ENCODE measurements around the gene MGMT.

The MGMT gene

GRCh38 chr10:129542589-129542988, 75.5 kb downstream of the MGMT start:
- DNase-seq (ENCODE audit: low read depth in 2 of 2), result no peak

GRCh38 chr10:129544205-129545202, 77.5 kb downstream of the MGMT start:
- DNase-seq (ENCODE audit: low read depth in 2 of 2), result no peak

GRCh38 chr10:129545261-129545660, 78.2 kb downstream of the MGMT start:
- DNase-seq (ENCODE audit: low read depth in 2 of 2), result no peak

- no peak for DNase-seq (ENCODE audit: low read depth in 2 of 2)
These were observed 79.1 kb downstream of the MGMT start for GRCh38 chr10:129546106-129546505.

DNA sequence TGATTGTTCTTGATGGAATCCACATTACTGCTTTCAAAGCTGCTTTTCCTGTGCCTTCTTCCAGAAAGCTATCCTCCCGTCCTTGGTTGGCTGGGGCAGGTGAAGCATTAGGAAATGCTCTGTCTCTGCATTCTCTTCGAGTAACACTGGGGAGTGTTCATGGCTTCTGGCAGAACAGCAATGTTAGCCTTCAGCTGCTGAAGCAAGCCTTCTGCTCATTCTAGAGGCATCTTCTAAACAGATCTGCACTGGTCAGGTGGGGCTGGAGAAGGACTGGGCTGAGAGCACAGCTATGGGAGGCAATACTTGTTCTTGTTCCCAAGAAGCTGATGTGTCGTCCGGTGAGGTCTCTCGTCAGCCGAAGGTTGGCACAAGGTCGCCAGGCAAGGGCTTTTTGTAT, 80.6 kb downstream of the MGMT start:
- DNase-seq (ENCODE audit: low read depth in 2 of 2), result no peak

DNA sequence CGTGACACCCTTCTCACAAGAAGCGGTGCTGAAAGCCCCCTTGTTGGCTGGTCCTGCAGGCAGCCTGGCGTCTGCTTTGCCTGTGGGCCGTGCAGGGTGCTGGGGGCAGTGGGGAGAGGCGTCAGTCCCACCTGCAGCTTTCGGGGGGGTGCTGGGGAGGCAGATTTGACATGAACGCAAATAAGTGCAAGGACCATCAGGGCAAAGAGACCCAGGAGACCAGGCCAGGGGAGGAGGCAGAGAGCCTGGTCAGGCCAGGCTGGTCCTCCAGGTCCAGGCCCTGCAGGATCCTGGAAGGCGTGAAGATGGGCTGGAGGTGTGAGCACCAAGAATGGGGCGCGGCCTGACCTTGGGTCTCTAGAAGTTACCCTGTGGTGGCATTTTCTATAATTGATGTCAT, 81.6 kb downstream of the MGMT start:
- DNase-seq (ENCODE audit: low read depth in 2 of 2), result no peak

DNA sequence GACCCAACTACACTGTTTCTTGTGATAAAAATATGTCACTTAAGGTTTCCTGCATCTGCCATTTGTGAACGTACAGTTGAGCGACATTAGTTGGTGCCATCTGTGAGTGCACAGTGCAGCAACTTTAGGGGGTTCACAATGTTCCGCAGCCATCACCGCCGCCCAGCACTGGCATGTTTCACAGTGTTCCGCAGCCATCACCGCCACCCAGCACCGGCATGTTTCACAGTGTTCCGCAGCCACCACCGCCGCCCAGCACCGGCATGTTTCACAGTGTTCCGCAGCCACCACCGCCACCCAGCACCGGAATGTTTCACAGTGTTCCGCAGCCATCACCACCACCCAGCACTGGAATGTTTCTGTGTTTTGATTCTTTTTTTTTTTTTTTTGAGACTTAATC, 83.0 kb downstream of the MGMT start:
- DNase-seq (ENCODE audit: low read depth in 2 of 2), result no peak

- DNase-seq (ENCODE audit: low read depth in 2 of 2), result no peak
These were observed 83.6 kb downstream of the MGMT start for GRCh38 chr10:129550658-129551057.

GRCh38 chr10:129552119-129552518, 85.1 kb downstream of the MGMT start:
- DNase-seq (ENCODE audit: low read depth in 2 of 2), result no peak

DNA sequence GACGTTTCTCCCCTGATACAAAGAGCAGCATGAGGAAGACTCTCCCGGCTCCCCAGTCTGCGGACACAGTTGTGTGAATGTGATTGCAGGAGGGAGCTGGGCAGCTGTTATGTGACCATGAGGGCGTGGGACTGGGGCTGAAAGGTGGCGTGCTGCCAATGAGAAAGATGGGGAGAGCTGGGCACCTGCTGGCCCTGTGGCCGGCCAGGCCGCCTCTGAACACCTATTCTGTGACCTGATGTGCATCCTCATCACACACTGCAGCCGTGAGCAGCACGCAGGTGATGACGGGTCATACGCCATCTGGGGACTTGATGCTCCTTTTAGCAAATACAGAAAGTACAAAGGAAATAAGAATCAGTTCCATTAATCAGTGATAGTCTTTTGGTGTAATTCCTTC, 86.9 kb downstream of the MGMT start:
- DNase-seq (ENCODE audit: low read depth in 2 of 2), result no peak

- DNase-seq (ENCODE audit: low read depth in 2 of 2), result no peak
These were observed 89.3 kb downstream of the MGMT start for GRCh38 chr10:129556316-129556715.

GRCh38 chr10:129560361-129560760, 93.3 kb downstream of the MGMT start:
- no peak for DNase-seq (ENCODE audit: low read depth in 2 of 2)

DNA sequence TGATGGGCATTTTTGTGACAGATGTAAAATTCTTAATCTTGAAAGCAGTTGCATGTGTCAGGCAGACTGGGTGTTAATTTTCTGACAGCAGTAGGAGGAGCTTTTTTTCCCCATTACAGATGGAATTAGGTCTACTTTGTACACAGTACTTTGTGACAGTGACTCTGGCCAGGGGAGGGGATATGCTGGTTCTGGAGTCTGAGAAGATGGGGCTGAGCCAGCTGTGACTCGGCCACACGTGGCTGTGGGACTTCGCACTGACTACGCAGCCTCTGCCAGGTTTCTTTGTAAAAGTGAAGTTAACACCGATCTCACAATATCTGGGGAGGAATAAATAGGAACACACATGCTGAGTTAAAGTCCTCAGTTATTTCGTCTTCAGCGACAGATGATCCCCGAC, 95.4 kb downstream of the MGMT start:
- DNase-seq (ENCODE audit: low read depth in 2 of 2), result no peak

DNA sequence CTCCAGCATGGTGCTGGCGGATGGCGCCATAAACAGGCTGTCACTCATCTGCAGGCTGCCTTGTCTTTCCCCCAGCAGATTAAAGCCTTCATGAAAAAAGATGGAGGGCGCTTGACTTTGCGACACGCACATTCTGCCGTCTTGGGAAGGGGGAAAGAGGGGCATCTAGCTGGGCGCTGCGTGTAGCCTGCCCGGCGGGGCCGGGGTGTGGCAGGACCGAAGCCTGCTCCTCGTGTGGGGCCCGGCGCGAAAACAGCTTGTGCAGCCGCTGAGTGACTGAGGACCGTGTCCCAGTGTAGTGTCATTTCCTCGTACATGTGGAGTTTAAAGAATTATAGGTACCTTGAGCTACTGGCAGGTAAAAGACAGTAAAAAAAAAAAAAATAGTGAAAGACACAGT, 97.9 kb downstream of the MGMT start:
- DNase-seq (ENCODE audit: low read depth in 2 of 2), result no peak

GRCh38 chr10:129568583-129569344, 101.7 kb downstream of the MGMT start:
- DNase-seq (ENCODE audit: low read depth in 2 of 2), result no peak

DNA sequence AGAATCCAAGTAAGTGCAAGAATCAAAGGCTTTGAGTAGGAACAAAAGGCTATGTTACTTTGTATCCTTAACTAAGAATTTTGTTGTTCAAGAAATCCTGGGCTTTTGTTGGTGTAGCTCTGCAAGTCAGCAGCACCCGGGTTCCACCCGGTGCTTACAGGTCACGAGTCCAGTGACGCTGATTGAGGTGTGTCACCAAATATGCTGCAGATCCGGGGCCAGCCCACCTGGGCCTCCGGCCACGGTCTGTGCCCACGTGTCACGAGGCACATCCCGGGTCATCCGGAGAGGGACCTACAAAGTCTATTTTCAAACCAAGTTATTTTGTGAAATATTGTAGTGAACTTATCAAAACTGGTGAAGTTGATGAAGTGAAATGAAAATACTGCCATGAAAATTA, 103.1 kb downstream of the MGMT start:
- DNase-seq (ENCODE audit: low read depth in 2 of 2), result no peak

DNA sequence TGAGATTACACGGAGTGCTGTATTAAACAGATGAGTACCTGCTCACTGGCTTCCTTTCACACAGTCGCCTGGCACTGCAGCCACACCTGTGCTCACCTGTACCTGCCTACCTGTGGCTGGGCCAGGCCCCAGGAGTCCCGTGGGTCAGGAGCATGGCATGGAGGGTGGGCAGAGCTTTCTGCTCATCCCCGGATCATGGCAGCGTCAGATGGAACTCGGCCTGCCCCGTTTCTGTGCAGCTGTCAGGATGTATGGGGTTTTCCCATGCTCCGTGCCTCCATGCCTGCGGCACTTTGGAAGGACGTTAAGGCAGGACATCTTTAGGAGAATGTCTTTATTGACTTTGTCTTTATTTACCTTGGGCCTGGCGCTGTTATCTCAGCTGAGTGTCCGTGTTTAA, 112.2 kb downstream of the MGMT start:
- no peak for DNase-seq (ENCODE audit: low read depth in 2 of 2)

- DNase-seq (ENCODE audit: low read depth in 2 of 2), result no peak
These were observed 113.0 kb downstream of the MGMT start for GRCh38 chr10:129580010-129580409.

GRCh38 chr10:129580901-129581300, 113.9 kb downstream of the MGMT start:
- DNase-seq (ENCODE audit: low read depth in 2 of 2), result no peak

DNA sequence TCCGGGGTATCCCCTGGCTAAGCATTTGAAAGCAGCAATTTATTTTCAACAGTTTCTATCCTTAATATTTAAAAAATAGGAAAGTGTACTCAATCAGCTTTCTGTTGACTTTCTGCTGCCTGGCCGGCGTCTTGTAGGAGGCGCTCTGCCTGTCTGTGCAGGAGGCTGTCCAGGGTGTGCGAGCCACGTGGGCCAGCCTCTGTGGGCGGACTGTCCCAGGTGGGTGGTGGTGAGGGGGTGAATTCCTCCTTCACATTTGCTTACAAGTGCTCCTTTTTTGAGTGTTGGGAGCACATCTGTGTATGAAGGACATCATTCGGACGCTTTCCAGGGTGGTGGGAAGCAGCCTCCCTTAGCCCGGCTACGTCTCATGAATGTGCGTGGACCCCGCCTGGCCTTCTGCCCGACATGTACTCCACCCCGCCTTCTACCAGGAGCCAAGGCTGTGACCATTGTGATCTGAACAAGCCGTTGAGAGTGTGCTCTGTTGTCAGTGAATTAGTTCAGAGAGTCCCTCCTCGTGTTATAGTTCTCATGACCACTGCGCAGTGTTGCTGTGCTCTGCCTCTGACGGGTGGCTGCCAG, 114.9 kb downstream of the MGMT start:
- DNase-seq (ENCODE audit: low read depth in 2 of 2), result no peak

GRCh38 chr10:129583831-129584230, 116.8 kb downstream of the MGMT start:
- no peak for DNase-seq (ENCODE audit: low read depth in 2 of 2)

- DNase-seq (ENCODE audit: low read depth in 2 of 2), result no peak
These were observed 119.9 kb downstream of the MGMT start for GRCh38 chr10:129586898-129587443.

Measured in stimulated activated CD8-positive, alpha-beta memory T cell treated with anti-CD3 and anti-CD28 coated beads, Interleukin-15, amount 100 ng/mL, for 4 hours (primary cell).